HG02870 (cell line): Measurements from ENCODE around the gene AMBRA1.
A peak's percentile ranks its signal among the peaks of the same experiment; 100 is the strongest.

ENCODE experiments used
- ATAC-seq: cut with Tn5 transposase; IDR thresholded peaks from one replicate; pipeline ENCODE4 v1.9.1; 2021; ENCODE audit warnings: mild to moderate bottlenecking, moderate library complexity; ENCODE audit not compliant: unreplicated experiment

The AMBRA1 gene

GRCh38 chr11:46574656-46575055 lies 19.2 kb downstream of the AMBRA1 start:
- ATAC-seq = no peak

GRCh38 chr11:46570790-46571398 lies 22.9 kb downstream of the AMBRA1 start:
- ATAC-seq = no peak

- no peak for ATAC-seq
Measured at GRCh38 chr11:46565232-46565840, 28.5 kb downstream of the AMBRA1 start.

DNA sequence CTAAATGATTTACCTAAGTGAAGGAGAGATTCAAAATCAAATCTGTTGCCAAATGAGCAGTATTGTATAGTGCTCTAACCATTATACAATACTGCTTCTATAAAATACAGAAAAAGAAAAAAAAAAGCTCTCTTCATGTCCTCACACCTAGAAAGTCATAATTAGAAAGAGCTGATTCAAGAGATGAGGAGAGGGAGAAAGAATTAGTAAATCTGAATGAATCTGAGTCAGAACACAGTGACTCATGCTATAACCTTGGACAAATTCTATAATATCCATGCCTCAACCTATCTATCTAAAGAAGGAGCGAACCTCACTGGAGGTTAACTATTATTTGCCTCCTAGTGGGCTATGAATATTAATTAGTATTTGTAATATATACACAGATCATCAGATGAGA lies 29.4 kb downstream of the AMBRA1 start:
- no peak for ATAC-seq

DNA sequence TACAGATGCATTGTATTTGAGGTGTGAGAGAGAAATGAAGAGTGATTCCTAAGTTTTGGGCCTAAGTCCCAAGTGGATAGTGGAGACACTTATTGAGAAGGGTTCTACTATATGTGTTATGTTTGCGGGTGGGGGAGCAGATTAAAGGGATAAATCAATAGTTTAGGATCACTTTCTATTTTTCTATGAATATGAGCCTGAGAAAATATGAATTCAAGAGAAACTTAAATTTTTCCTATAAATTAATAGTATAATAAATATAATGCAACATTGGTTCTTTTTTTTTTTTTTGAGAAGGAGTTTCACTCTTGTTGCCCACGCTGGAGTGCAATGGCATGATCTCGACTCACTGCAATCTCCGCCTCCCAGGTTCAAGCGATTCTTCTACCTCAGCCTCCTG lies 31.3 kb downstream of the AMBRA1 start:
- no peak for ATAC-seq

DNA sequence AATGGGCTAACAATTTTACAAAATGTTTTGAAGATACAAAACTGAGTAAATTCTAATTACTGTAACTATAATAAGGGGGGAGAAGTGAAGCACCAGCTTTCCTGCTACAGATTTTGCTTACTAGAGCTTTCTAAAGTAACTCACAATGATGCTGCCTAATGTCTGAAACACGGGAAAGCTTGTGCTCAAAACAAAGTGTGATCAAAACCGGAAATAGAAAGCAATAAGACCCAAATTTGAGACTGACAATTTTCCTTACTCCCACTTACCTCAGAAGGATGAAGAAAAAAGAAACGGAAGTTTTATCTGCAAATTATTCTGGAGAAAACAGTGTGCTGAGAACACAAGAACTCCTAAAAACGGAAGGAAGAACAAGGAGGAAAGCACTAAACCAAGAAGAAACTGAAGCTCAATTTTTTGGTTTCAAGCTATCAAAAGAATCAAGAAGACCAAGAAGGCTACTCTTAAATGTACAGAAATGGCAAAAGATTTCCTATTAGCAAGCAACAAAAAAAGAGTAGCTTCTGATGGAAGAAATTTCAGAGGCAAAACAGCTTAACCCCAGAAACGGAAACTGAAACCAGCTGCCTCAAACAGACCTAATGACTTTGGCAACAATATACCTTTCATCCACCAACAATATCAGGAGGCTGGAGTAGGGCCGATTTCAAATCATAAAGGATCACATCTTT lies 33.4 kb downstream of the AMBRA1 start:
- peak; percentile 58 for ATAC-seq

- no peak for ATAC-seq
Measured at GRCh38 chr11:46559815-46560214, 34.0 kb downstream of the AMBRA1 start.

GRCh38 chr11:46557684-46558151 lies 36.1 kb downstream of the AMBRA1 start:
- no peak for ATAC-seq

DNA sequence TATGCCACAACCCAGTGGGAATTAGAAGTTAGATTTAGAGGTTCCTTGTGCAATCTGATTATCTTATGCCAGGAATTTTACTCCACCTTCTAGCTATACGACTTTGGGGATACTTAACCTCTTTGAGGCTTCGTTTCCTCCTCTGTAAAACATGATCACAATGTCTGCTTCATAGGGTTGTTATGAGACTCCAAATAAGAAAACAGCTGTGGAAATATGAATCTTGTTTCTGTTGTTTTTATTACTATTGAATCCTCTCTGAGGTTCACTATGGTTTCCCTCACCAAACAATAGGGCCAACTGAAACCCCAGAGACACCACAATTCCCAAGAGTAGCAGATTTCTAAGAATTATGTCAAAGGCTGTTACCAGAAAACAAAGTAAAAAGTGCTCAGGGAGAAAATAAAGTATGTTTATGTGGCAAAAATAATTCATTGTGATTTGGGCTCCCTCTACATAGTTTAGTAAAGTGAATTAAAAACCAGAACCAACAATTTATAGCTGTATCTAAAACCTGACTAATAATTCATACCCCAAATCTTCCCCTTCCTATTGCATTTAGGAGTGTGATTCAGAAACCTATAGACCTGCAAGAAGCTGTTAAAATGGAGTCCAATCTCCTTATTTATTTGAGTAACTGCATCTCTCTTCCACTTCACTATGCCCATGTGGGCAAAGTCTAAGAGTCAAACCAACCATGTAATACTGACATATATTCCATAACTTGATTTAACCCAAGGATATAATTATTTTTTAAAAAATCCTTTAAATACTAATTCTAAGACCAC lies 38.4 kb downstream of the AMBRA1 start:
- ATAC-seq = no peak

- no peak for ATAC-seq
Measured at GRCh38 chr11:46554213-46555147, 39.3 kb downstream of the AMBRA1 start.

DNA sequence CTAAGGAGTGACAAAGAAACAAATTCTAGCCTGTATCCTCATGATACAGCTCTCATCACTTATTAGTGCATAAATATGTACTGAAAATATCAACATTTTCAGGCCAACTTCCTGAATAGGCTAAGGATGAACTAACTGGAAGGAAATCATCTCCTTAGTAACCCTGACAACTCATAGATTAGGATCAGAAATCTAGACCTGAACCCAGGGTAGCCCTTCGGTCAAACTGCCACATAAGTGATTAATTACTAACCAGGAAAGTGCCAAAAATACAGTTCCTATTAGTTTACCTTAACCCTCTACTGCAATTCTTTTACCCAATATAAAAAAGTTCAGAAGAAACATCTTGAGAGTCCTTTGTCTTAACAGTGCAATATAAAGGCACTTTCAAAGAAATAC lies 40.0 kb downstream of the AMBRA1 start:
- ATAC-seq = no peak

- no peak for ATAC-seq
Measured at GRCh38 chr11:46551261-46551660, 42.6 kb downstream of the AMBRA1 start.

DNA sequence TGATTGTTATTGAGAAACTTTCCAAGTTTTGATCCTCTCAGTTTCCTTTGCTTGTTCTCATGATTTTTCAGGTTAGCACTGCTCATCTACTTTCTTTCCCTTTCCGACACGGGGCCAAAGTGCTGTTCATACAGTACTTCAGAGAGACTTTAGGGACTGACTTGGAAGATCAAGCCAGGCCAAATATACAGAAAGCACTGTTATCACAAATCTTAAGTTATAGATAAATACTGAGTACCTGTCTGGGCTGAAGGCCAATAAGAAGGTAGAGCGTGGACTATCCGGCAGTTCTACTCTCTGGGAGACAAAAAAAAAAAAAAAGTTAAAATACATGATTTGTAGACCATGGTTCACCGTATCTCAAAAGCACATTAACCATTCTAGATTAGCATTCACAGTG lies 46.2 kb downstream of the AMBRA1 start:
- ATAC-seq = no peak

- ATAC-seq = no peak
Measured at GRCh38 chr11:46543564-46543963, 50.3 kb downstream of the AMBRA1 start.

DNA sequence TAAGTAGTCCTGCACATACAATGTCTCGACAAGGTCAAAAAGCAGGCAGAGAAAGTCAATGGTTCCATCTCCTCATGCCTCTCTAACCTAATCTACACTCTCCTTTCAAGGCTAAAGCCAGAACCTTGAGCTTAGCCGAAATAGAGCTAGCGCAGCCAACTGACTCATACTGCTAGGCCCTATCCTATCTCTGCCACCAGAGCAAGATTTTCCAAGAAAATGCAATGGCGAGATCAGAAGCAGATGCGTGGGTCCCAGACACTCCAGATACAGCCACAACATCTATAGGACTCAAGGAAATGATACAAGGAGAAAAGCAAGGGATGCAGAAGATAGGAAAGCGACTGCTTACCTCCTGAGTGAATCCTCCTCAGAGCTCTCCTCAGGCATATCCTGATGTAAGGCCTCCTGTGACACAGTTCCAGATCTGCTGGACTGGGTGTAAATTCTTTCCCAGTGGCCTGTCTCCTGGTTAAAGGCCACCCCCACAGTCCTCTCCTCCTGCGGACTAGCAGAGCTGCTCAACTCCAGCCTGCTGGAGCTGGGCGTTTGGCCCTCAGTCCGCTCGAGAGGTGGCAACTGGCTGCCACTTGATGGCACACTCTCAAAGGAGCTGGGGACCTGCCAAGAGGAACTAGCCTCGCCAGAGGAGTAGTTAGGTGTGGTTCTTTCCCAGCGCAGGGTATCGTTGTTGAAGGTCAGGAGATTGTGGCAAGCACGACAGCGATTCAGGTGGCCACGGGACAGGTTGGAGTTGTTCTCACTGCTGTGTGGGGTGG lies 52.0 kb downstream of the AMBRA1 start:
- no peak for ATAC-seq

GRCh38 chr11:46540807-46541206 lies 53.0 kb downstream of the AMBRA1 start:
- ATAC-seq = no peak

DNA sequence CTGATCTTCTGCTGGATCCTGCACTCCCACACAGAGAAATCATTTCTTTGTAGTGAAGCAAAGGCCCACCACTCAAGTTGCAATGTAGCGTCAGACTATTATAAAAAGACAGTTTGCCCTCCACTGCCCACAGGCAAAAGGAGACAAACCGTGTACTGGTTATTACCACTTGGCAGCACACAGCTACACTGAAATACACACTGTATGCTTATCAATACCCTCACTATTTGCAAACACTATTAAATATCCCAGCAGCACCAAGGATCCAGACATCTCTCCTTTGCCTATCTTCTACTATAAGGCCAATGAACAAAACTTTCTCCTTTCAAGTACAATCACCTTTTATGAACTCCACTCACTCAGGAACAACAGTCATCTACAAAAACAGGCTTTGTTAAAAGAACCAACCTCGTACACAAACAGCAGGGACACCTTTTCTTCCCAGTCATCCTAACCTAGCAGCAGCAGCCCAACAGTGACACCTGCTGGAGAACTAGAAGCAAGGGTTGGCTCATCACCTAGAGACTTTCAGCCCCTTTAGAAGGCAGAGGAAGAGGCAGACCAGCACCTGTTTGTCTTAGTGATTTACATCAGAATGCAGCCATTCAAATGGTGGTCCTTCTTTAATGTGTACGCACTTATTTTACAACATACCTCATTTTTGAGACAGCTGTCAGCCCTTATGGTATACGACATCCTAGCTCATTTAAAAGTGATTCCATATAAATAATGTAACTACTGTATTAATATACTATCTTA lies 56.1 kb downstream of the AMBRA1 start:
- ATAC-seq = peak; percentile 47

DNA sequence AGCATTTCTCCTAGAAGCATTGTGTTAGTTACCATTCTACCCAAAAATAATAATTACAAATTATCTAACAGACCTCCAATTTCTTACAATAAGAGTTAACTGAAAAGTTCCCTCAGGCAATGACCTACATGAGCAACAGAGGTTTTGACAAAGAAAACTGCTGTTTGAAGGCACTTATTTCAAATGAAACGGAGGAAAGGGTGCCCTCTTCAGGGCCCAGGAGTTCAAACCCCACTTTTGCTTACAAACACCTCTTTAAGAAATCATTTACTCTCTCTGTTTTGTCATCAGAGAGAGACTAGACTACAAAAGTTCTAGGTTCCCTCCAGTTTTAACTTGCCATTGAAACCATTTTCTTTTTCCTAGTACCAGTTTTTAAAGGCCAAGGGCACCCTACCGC lies 56.7 kb downstream of the AMBRA1 start:
- no peak for ATAC-seq

DNA sequence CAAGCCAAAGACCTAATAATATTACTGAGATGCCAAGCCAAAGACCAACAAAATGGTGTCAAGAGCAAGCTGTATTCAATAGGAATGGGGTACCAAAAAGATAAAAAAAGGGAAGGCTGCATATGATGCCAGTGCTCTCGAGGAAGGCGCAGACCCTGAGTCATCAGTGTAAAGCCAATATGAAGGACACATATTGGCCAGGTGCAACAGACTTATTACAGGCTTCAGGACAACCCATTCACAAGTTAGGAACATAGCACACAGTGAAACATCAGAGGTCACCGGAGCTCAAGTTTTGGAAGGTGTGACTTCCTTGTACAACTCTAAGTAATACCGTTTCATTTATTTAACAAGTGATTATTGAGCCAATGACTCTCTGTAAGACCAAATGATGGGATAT lies 58.1 kb downstream of the AMBRA1 start:
- no peak for ATAC-seq
